SK-N-SH treated with all-trans-retinoic acid at 6 μM for 48 hours (cell line): Measurements from ENCODE around the gene STARD6.

ENCODE experiments used
- ARNTL ChIP-seq: fragments of 450-650 bp; formaldehyde crosslinking; IDR thresholded peaks from 2 replicates; pipeline ENCODE4 v1.5.0; 2020; ENCODE audit warnings: low read depth, mild to moderate bottlenecking, moderate library complexity, borderline replicate concordance
- CREB5 ChIP-seq: fragments of 250-450 bp; sonication (Bioruptor Pico); IDR thresholded peaks from 2 replicates; pipeline ENCODE4 v1.5.1; 2020; ENCODE audit warnings: low read depth, mild to moderate bottlenecking, moderate library complexity
- CSRNP3 ChIP-seq: fragments of 250-450 bp; sonication (Bioruptor Pico); IDR thresholded peaks from 2 replicates; pipeline ENCODE4 v1.5.1; 2021; ENCODE audit warnings: mild to moderate bottlenecking, moderate library complexity
- GLIS3 ChIP-seq: fragments of 250-450 bp; sonication (Bioruptor Pico); IDR thresholded peaks from 2 replicates; pipeline ENCODE4 v1.5.0; 2020; ENCODE audit warnings: mild to moderate bottlenecking, moderate library complexity
- ISL1 ChIP-seq: fragments of 250-450 bp; sonication (Bioruptor Pico); IDR thresholded peaks from 2 replicates; pipeline ENCODE4 v2.1.2; 2022; ENCODE audit warnings: mild to moderate bottlenecking, moderate library complexity
- OSR1 ChIP-seq: fragments of 250-450 bp; sonication (Bioruptor Pico); IDR thresholded peaks from 2 replicates; pipeline ENCODE4 v1.8.0; 2022; ENCODE audit warnings: moderate library complexity, mild to moderate bottlenecking, inconsistent platforms
- PATZ1 ChIP-seq: fragments of 250-450 bp; sonication (Bioruptor Pico); IDR thresholded peaks from 2 replicates; pipeline ENCODE4 v1.8.0; 2020; ENCODE audit warnings: mild to moderate bottlenecking, moderate library complexity, borderline replicate concordance
- RARB ChIP-seq: fragments of 250-450 bp; sonication (Bioruptor Pico); IDR thresholded peaks from 2 replicates; pipeline ENCODE4 v1.8.0; 2021; ENCODE audit warnings: mild to moderate bottlenecking, moderate library complexity
- SNAI2 ChIP-seq: fragments of 250-450 bp; sonication (Bioruptor Pico); IDR thresholded peaks from 2 replicates; pipeline ENCODE4 v1.5.0; 2020; ENCODE audit warnings: mild to moderate bottlenecking, moderate library complexity
- TCF4 ChIP-seq: fragments of 250-450 bp; sonication (Bioruptor Pico); IDR thresholded peaks from 2 replicates; pipeline ENCODE4 v1.8.0; 2021; ENCODE audit warnings: mild to moderate bottlenecking, moderate library complexity, borderline replicate concordance
- TSHZ2 ChIP-seq: fragments of 250-450 bp; sonication (Bioruptor Pico); IDR thresholded peaks from 2 replicates; pipeline ENCODE4 v1.5.0; 2020; ENCODE audit warnings: mild to moderate bottlenecking, moderate library complexity
- ZFP3 ChIP-seq: fragments of 250-450 bp; sonication (Bioruptor Pico); IDR thresholded peaks from 2 replicates; pipeline ENCODE4 v1.5.0; 2020; ENCODE audit warnings: mild to moderate bottlenecking, moderate library complexity
- ZFP30 ChIP-seq: fragments of 450-650 bp; formaldehyde crosslinking; IDR thresholded peaks from 2 replicates; pipeline ENCODE4 v1.5.0; 2022; ENCODE audit warnings: mild to moderate bottlenecking, moderate library complexity
- ZNF70 ChIP-seq: fragments of 450-650 bp; formaldehyde crosslinking; IDR thresholded peaks from 2 replicates; pipeline ENCODE4 v1.5.0; 2020; ENCODE audit warnings: mild to moderate bottlenecking, moderate library complexity

GRCh38 chr18:54392543-54393023, 34.9 kb upstream of the STARD6 start:
- TF ChIP-seq ZFP30 (CRISPR knock-in tag) (no peak), TCF4 (CRISPR knock-in tag) (no peak), ISL1 (no peak), GLIS3 (no peak), ZNF70 (CRISPR knock-in tag) (no peak), RARB (CRISPR knock-in tag) (no peak), PATZ1 (no peak), ARNTL (CRISPR knock-in tag) (no peak), TSHZ2 (no peak), CREB5 (no peak), OSR1 (no peak), ZFP3 (CRISPR knock-in tag) (no peak), SNAI2 (CRISPR knock-in tag) (no peak), CSRNP3 (no peak)
